Lower lobe of right lung (tissue), 2 donors: Measurements from ENCODE around the gene ELP5. TPM values are rescaled to one million over a fixed set of nuclear protein-coding genes. Genes with fewer than 3 reads are reported as not detected.

Source experiments
- ATAC-seq, 2 donors: fragments of 200-7000 bp; cut with Tn5 transposase; one replicate each; pipeline ENCODE4 v1.9.1; 2020 to 2022; ENCODE audit warnings: mild to moderate bottlenecking in 2 of 2, moderate library complexity in 2 of 2
- DNase-seq: peaks from one replicate; pipeline ENCODE4 v3.0.0-alpha.2; 2020
- H3K27ac ChIP-seq: fragments of 200-600 bp; one replicate; pipeline ENCODE4 v1.8.0; 2022
- H3K27me3 ChIP-seq: fragments of 200-600 bp; one replicate; pipeline ENCODE4 v1.8.0; 2022; ENCODE audit warnings: low read depth
- H3K36me3 ChIP-seq: fragments of 200-600 bp; one replicate; pipeline ENCODE4 v1.8.0; 2022; ENCODE audit warnings: mild to moderate bottlenecking
- H3K4me1 ChIP-seq: fragments of 200-600 bp; one replicate; pipeline ENCODE4 v1.8.0; 2022
- H3K4me3 ChIP-seq: fragments of 200-600 bp; one replicate; pipeline ENCODE4 v1.8.0; 2022; ENCODE audit warnings: mild to moderate bottlenecking
- H3K9me3 ChIP-seq: fragments of 200-600 bp; one replicate; pipeline ENCODE4 v1.8.0; 2022
- CTCF ChIP-seq: fragments of 200-600 bp; IDR thresholded peaks from one replicate; pipeline ENCODE4 v1.8.0; 2022; ENCODE audit warnings: antibody characterized with exemption, mild to moderate bottlenecking
- intact Hi-C: fragments of 100-400 bp; cut with DNase I; formaldehyde crosslinking; loops from one replicate; pipeline ENCODE4 v1.11.0; 2022
- total RNA-seq: library from RNA; stranded (reverse); fragmentation: NEBNext Ultra II Directional; extraction: Animal tissue kit (Norgen Biotek cat#: 25700); gene quantifications from one replicate; pipeline ENCODE4 v1.2.1, GENCODE V29; 2021
- donor health status: DM: no; HTN: yes; CAD: no; lungs with severe emphysema.

ELP5 gene
- total RNA-seq, 1 donor from 2014 or later, result 33.2 TPM

GRCh38 chr17:7294614-7295153 lies 42.7 kb downstream of the ELP5 start, which contains the start of gene YBX2:
Gene YBX2 (minus strand): TSS chr17:7294639. CDS start chr17:7294500, 139 bp downstream.
- Histone ChIP-seq H3K27me3 (peaks cover 49% of the 10 kb centered on the region), H3K4me1 (peaks cover 29% of the 10 kb centered on the region), H3K9me3 (no peaks in the 10 kb centered on the region), H3K27ac (no peak within 1 kb of the TSS), H3K4me3 (peak within 1 kb of the TSS; percentile 47), H3K36me3 (no peaks in the 10 kb centered on the region)
- DNase-seq (peak; percentile 69), ATAC-seq (peak; percentile 61 to 70)
- no peak for TF ChIP-seq CTCF
- intact Hi-C loops, result no loop called here

- no peak for DNase-seq
- Histone ChIP-seq H3K36me3 (no peaks in the 10 kb centered on the region), H3K4me3 (peak overlapping the region; percentile 47), H3K27me3 (peaks cover 49% of the 10 kb centered on the region), H3K4me1 (peaks cover 29% of the 10 kb centered on the region), H3K9me3 (no peaks in the 10 kb centered on the region), H3K27ac (no peak overlapping the region)
- no peak for TF ChIP-seq CTCF
- no peak for ATAC-seq
- intact Hi-C loops, result no loop called here
Measured at GRCh38 chr17:7295230-7296180, 43.5 kb downstream of the ELP5 start.

GRCh38 chr17:7296189-7296861 lies 44.3 kb downstream of the ELP5 start:
- DNase-seq, result peak; percentile 89
- peaks cover 29% of the 10 kb centered on the region for H3K4me1 ChIP-seq
- peak; percentile 97 for TF ChIP-seq CTCF
- ATAC-seq, result peak; percentile 89 to 94
- no peak overlapping the region for H3K27ac ChIP-seq
- peak overlapping the region; percentile 28 for H3K4me3 ChIP-seq
- intact Hi-C loops, result no loop called here
- H3K9me3 ChIP-seq, result no peaks in the 10 kb centered on the region
- peaks cover 49% of the 10 kb centered on the region for H3K27me3 ChIP-seq
- no peaks in the 10 kb centered on the region for H3K36me3 ChIP-seq

- no peak overlapping the region for H3K27ac ChIP-seq
- no peak overlapping the region for H3K4me3 ChIP-seq
- DNase-seq (no peak), ATAC-seq (no peak)
- H3K27me3 ChIP-seq, result no peaks in the 10 kb centered on the region
- H3K4me1 ChIP-seq, result peaks cover 7% of the 10 kb centered on the region
- H3K36me3 ChIP-seq, result peaks cover 2% of the 10 kb centered on the region
- intact Hi-C loops, result no loop called here
- no peaks in the 10 kb centered on the region for H3K9me3 ChIP-seq
- no peak for TF ChIP-seq CTCF
Measured at GRCh38 chr17:7304179-7304578, 52.2 kb downstream of the ELP5 start.

- intact Hi-C loops, result no loop called here
- H3K4me3 ChIP-seq, result peak within 1 kb of the TSS; percentile 88
- TF ChIP-seq CTCF, result no peak
- DNase-seq (peak; percentile 100), ATAC-seq (peak; percentile 93 to 97)
- no peaks in the 10 kb centered on the region for H3K9me3 ChIP-seq
- H3K4me1 ChIP-seq, result peaks cover 19% of the 10 kb centered on the region
- H3K27me3 ChIP-seq, result no peaks in the 10 kb centered on the region
- H3K36me3 ChIP-seq, result peaks cover 31% of the 10 kb centered on the region
- H3K27ac ChIP-seq, result peak within 1 kb of the TSS; percentile 96
Measured at GRCh38 chr17:7306911-7307685, 55.1 kb downstream of the ELP5 start, which contains the start of gene EIF5A. Gene EIF5A (plus strand): TSS chr17:7307628. CDS start chr17:7309636, 2,008 bp downstream.
